Prostate gland (tissue), 2 donors: ENCODE results near the gene KMT2A. TPM values are rescaled to one million over a fixed set of nuclear protein-coding genes. Genes with fewer than 3 reads are reported as not detected.
A peak's percentile ranks its signal among the peaks of the same experiment; 100 is the strongest.

Experiments
- DNase-seq: peaks from one replicate; pipeline ENCODE4 v3.0.0-alpha.2; 2019; ENCODE audit warnings: low spot score
- H3K27ac ChIP-seq, 2 donors: fragments of 200-600 bp; sonication (generic); 2 replicates each; pipeline ENCODE4 v1.5.1; 2017 to 2019
- H3K27me3 ChIP-seq: fragments of 200-600 bp; sonication (generic); replicated peaks from 2 replicates; pipeline ENCODE4 v1.5.1; 2019; ENCODE audit not compliant: insufficient read depth
- H3K36me3 ChIP-seq, 2 donors: fragments of 200-600 bp; sonication (generic); 1 replicate in 1 of 2; 2 replicates in 1 of 2; pipeline versions ENCODE4 v1.5.1 to v1.8.1; 2017 to 2019
- H3K4me1 ChIP-seq: fragments of 200-600 bp; sonication (generic); replicated peaks from 2 replicates; pipeline ENCODE4 v1.5.1; 2019
- H3K4me3 ChIP-seq, 2 donors: fragments of 200-600 bp; sonication (generic); 2 replicates each; pipeline ENCODE4 v1.5.1; 2017 to 2019
- H3K9me3 ChIP-seq: fragments of 200-600 bp; sonication (generic); 2 replicates; pipeline ENCODE4 v1.5.1; 2017
- CTCF ChIP-seq, 4 experiments: fragments of 200-600 bp in 2 of 4; fragments of 450-650 bp in 2 of 4; sonication (generic) in 2 of 4; IDR thresholded peaks; 1 replicate in 3 of 4; 2 replicates in 1 of 4; pipeline ENCODE4 v1.5.1; 2016 to 2019; ENCODE audit warnings: antibody characterized with exemption in 4 of 4, mild to moderate bottlenecking in 2 of 4, moderate library complexity in 2 of 4
- POLR2A ChIP-seq: fragments of 450-650 bp; IDR thresholded peaks from one replicate; pipeline ENCODE4 v1.6.1; 2016; ENCODE audit warnings: antibody characterized with exemption, mild to moderate bottlenecking
- POLR2AphosphoS5 ChIP-seq: sonication (generic); formaldehyde crosslinking; IDR thresholded peaks from one replicate; pipeline ENCODE4 v1.6.1; 2017; ENCODE audit warnings: antibody characterized with exemption
- WGBS: methylation state at CpG from one replicate; pipeline ENCODE4 v1.1.5; 2018; 5-methylcytosine and 5-hydroxymethylcytosine counted together
- intact Hi-C: fragments of 100-400 bp; cut with DNase I; formaldehyde crosslinking; loops from one replicate; pipeline ENCODE4 v1.14.2; 2022
- total RNA-seq, 2 donors: library from RNA; depleted of rRNA; stranded (reverse); fragments of >200 nt; gene quantifications; one replicate each; pipeline ENCODE4 v1.1.0, GENCODE V29; 2016

The KMT2A gene
- total RNA-seq, 2 donors from 2014 or later = 82.6 to 89.0 TPM

- peak overlapping the region; percentile 96 to 97 for H3K27ac ChIP-seq
- intact Hi-C loops = loop anchor here (5.0 kb wide), 2 partner anchors 36 to 49 kb away; partner anchors contain the start of gene ATP5MG
- TF ChIP-seq CTCF (IDR thresholded peaks at IDR 0.05) (no peak), POLR2AphosphoS5 (peak; percentile 63), POLR2A (peak; percentile 22)
- peak; percentile 68 for DNase-seq
- no peaks in the 10 kb centered on the region for H3K9me3 ChIP-seq
- no peaks in the 10 kb centered on the region for H3K27me3 ChIP-seq
- peak overlapping the region; percentile 97 for H3K4me3 ChIP-seq
- H3K36me3 ChIP-seq = no peaks in the 10 kb centered on the region
- WGBS = 2% methylated on average over 14 of the region's 14 CpGs
- H3K4me1 ChIP-seq = peaks cover 7% of the 10 kb centered on the region
Measured at GRCh38 chr11:118438314-118438931, 2.1 kb downstream of the KMT2A start.

- no peaks in the 10 kb centered on the region for H3K9me3 ChIP-seq
- H3K36me3 ChIP-seq = no peaks in the 10 kb centered on the region
- DNase-seq = no peak
- H3K4me1 ChIP-seq = peaks cover 7% of the 10 kb centered on the region
- H3K27me3 ChIP-seq = no peaks in the 10 kb centered on the region
- no peak overlapping the region for H3K4me3 ChIP-seq
- H3K27ac ChIP-seq = no peak overlapping the region
- intact Hi-C loops = loop anchor here (5.0 kb wide), 2 partner anchors 37 to 48 kb away; partner anchors contain the start of gene ATP5MG
- TF ChIP-seq CTCF (IDR thresholded peaks at IDR 0.05) (no peak), POLR2A (no peak), POLR2AphosphoS5 (no peak)
Measured at GRCh38 chr11:118439646-118440045, 3.4 kb downstream of the KMT2A start.

GRCh38 chr11:118441770-118442275 is 5.5 kb downstream of the KMT2A start:
- H3K27ac ChIP-seq = no peak overlapping the region
- H3K9me3 ChIP-seq = no peaks in the 10 kb centered on the region
- H3K27me3 ChIP-seq = no peaks in the 10 kb centered on the region
- no peaks in the 10 kb centered on the region for H3K36me3 ChIP-seq
- H3K4me1 ChIP-seq = peaks cover 7% of the 10 kb centered on the region
- no peak for DNase-seq
- TF ChIP-seq POLR2A = no peak
- no peak for TF ChIP-seq POLR2AphosphoS5
- TF ChIP-seq CTCF (IDR thresholded peaks at IDR 0.05) = no peak
- 26% methylated on average over 3 of the region's 3 CpGs for WGBS
- intact Hi-C loops = no loop called here
- no peak overlapping the region for H3K4me3 ChIP-seq

DNA sequence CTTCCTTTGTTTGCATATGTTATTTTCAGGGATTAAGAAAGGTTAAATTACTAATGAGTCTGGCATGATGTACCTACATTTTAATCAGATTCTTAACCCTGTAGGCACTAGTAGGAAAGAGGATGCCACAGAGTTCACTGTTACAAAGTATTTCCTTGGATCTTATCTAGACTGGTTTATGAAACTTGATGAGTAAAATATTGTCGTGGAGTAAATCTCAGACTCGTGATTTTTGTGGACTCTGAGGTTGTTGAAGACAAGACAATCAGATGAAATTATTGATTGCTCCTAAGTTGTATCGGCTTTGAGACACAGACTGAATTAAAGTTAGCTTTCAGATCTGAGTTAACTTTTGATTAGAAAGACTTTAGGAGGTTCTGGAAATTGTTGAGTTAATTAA is 6.0 kb downstream of the KMT2A start:
- intact Hi-C loops = no loop called here
- no peak overlapping the region for H3K27ac ChIP-seq
- H3K36me3 ChIP-seq = no peaks in the 10 kb centered on the region
- TF ChIP-seq CTCF (IDR thresholded peaks at IDR 0.05) (no peak), POLR2A (no peak), POLR2AphosphoS5 (no peak)
- 45% methylated on average over 3 of the region's 3 CpGs for WGBS
- H3K9me3 ChIP-seq = no peaks in the 10 kb centered on the region
- H3K4me1 ChIP-seq = peaks cover 7% of the 10 kb centered on the region
- H3K27me3 ChIP-seq = no peaks in the 10 kb centered on the region
- no peak overlapping the region for H3K4me3 ChIP-seq
- DNase-seq = no peak
